GM12892 (cell line): ENCODE data around the gene DEFB124.

Source experiments
- POLR2A ChIP-seq: IDR thresholded peaks from 2 replicates; pipeline ENCODE4 v1.6.1; 2011; ENCODE audit warnings: low read depth, low read length, control low read depth
- POLR2AphosphoS5 ChIP-seq: IDR thresholded peaks from 2 replicates; pipeline ENCODE4 v1.6.1; 2011; ENCODE audit warnings: low read depth, low read length, control low read depth

DNA sequence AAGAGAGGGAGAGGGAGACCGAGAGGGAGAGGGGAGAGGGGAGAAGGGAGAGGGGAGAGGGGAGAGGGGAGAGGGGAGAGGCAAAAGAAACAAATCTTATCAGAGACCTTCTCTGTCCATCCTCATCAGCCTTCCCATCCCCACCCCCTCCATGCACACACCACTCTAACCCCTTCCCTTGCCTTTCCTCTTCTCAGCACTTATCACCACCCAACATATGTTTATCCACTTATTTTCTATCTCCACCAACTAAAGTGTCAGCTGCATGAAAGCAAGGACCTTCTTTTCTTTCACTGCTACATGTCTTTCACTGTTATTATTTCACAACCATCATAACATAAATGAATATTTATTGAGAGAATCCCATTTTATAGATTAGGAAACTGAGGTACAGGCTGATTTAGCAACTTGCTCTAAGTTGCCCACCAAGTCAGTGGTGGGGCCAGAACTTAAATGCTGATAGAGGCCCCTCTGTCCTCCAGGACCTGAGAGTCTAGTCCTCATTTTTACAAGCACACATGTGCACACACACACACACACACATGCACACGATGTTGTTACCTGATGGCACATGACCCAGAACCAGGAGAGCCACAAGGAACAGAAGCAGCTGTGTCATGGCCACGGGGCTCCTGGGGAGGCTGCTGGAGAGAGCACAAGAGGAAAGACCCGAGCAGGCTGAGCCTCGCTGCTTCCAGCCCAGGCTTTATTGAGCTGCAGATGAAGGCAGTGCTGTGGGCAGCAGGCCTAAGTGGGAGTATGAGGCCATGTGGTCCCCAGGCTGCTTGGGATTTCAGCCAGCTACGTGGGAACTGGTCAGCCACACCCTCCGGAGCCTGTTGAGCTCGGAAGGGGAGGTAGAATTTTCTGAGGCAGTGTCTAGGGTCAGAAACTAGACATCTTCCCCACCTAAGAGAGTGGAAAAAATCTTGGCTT, 2.3 kb downstream of the DEFB124 start:
- TF ChIP-seq POLR2A (no peak), POLR2AphosphoS5 (no peak)
